HepG2 (cell line): ENCODE data around the gene CACNA2D3. TPM values are rescaled to one million over a fixed set of nuclear protein-coding genes. Genes with fewer than 3 reads are reported as not detected.

ENCODE experiments used
- ATAC-seq: fragments of 200-7000 bp; cut with Tn5 transposase; 3 replicates; pipeline ENCODE4 v1.9.1; 2020; ENCODE audit warnings: mild to moderate bottlenecking, moderate library complexity
- BruUV-seq: library from RNA; stranded (reverse); fragments of 400-500 nt; replicated peaks from 2 replicates; lab custom pipeline; 2021; lab: Mats Ljungman, UMichigan
- CTCF ChIA-PET: fragments of 300-600 bp; formaldehyde crosslinking; extraction: SDS; loops from one replicate; lab custom pipeline; 2021; ENCODE audit warnings: low total read pairs, inconsistent platforms, low intra/inter-chr PET ratio; lab: Yijun Ruan, JAX
- POLR2A ChIA-PET: fragments of 350-600 bp; sonication (Branson Sonifier 250); formaldehyde crosslinking; loops from one replicate; lab custom pipeline; 2020; ENCODE audit warnings: antibody characterized with exemption, inconsistent platforms; lab: Yijun Ruan, JAX
- DNase-seq: peaks from one replicate; pipeline ENCODE4 v3.0.0-alpha.2; 2015; ENCODE audit warnings: low spot score
- FAIRE-seq: peaks from 3 replicates; lab custom pipeline; 2011; peaks lifted over from hg19 to GRCh38; lab: Jason Lieb, UNC
- H2AFZ ChIP-seq: one replicate; pipeline ENCODE4 v1.6.1; 2011; ENCODE audit warnings: low read length, inconsistent platforms
- H3K27ac ChIP-seq: fragments of 300-600 bp; 3 replicates; pipeline ENCODE4 v1.8.0; 2011; ENCODE audit warnings: mixed run types, mild to moderate bottlenecking, mixed read lengths, low read length, inconsistent platforms; ENCODE audit not compliant: insufficient read depth; ENCODE audit errors: extremely low read length
- H3K27me3 ChIP-seq, 2 experiments: fragments of 200-600 bp in 1 of 2; 2 replicates in 1 of 2; 3 replicates in 1 of 2; pipeline versions ENCODE4 v1.6.0 to v1.8.0; 2011; ENCODE audit warnings: low read length in 2 of 2, mild to moderate bottlenecking in 2 of 2, moderate library complexity in 2 of 2, inconsistent platforms in 1 of 2; ENCODE audit not compliant: insufficient read depth in 2 of 2, control insufficient read depth in 1 of 2
- H3K36me3 ChIP-seq, 2 experiments: fragments of 200-600 bp in 1 of 2; replicated peaks in 1 of 2; 2 replicates in 1 of 2; 3 replicates in 1 of 2; pipeline versions ENCODE4 v1.5.1 to v1.8.0; 2011; ENCODE audit warnings: low read length in 2 of 2, inconsistent platforms in 1 of 2; ENCODE audit not compliant: insufficient read depth in 2 of 2, control insufficient read depth in 1 of 2
- H3K4me1 ChIP-seq: 2 replicates; pipeline ENCODE4 v1.5.1; 2012; ENCODE audit warnings: low read length, inconsistent platforms; ENCODE audit not compliant: insufficient read depth
- H3K4me2 ChIP-seq: 2 replicates; pipeline ENCODE4 v1.6.0; 2011; ENCODE audit warnings: low read depth, low read length, inconsistent platforms
- H3K4me3 ChIP-seq, 3 experiments: fragments of 200-600 bp in 1 of 3; sonication (generic), shearing (Covaris generic) in 1 of 3; replicated peaks in 1 of 3; 2 replicates each; pipeline ENCODE4 v1.5.1; 2011 to 2016; ENCODE audit warnings: low read length in 3 of 3, inconsistent platforms in 2 of 3, low read depth in 2 of 3, mild to moderate bottlenecking in 2 of 3, control low read depth in 1 of 3, mixed read lengths in 1 of 3; ENCODE audit not compliant: insufficient read depth in 1 of 3
- H3K79me2 ChIP-seq: one replicate; pipeline ENCODE4 v1.6.1; 2011; ENCODE audit warnings: low read length, inconsistent platforms; ENCODE audit not compliant: insufficient read depth
- H3K9ac ChIP-seq: 2 replicates; pipeline ENCODE4 v1.6.0; 2011; ENCODE audit warnings: mild to moderate bottlenecking, low read depth, low read length, inconsistent platforms; ENCODE audit not compliant: insufficient read depth
- H3K9me3 ChIP-seq: 2 replicates; pipeline ENCODE4 v1.5.1; 2012; ENCODE audit warnings: mild to moderate bottlenecking, low read length
- H4K20me1 ChIP-seq: 2 replicates; pipeline ENCODE4 v1.6.0; 2011; ENCODE audit warnings: inconsistent platforms, mild to moderate bottlenecking, low read length, moderate library complexity; ENCODE audit not compliant: insufficient read depth
- E2F5 ChIP-seq: sonication (generic); formaldehyde crosslinking; conservative IDR thresholded peaks from 2 replicates; pipeline ENCODE4 v1.4.0; 2020; ENCODE audit warnings: missing genetic modification reagents
- MNT ChIP-seq: fragments of 450-650 bp; IDR thresholded peaks from 2 replicates; pipeline ENCODE4 v1.6.1; 2016
- PAXIP1 ChIP-seq: sonication (generic); formaldehyde crosslinking; conservative IDR thresholded peaks from 2 replicates; pipeline ENCODE4 v1.4.0; 2020; ENCODE audit warnings: mild to moderate bottlenecking, missing genetic modification reagents, moderate library complexity
- ZBTB14 ChIP-seq: sonication (generic); formaldehyde crosslinking; IDR thresholded peaks from 2 replicates; pipeline ENCODE4 v1.4.0; 2020; ENCODE audit warnings: missing genetic modification reagents
- ZNF3 ChIP-seq: IDR thresholded peaks from 2 replicates; pipeline ENCODE4 v1.7.0; 2017; ENCODE audit warnings: inconsistent platforms
- ZNF33A ChIP-seq: sonication (generic); formaldehyde crosslinking; IDR thresholded peaks from 2 replicates; pipeline ENCODE4 v1.5.1; 2020; ENCODE audit warnings: missing genetic modification reagents, mild to moderate bottlenecking, moderate library complexity, borderline replicate concordance
- ZNF646 ChIP-seq: sonication (generic); formaldehyde crosslinking; IDR thresholded peaks from 2 replicates; pipeline ENCODE4 v1.9.0; 2021; ENCODE audit warnings: mild to moderate bottlenecking, missing genetic modification reagents
- WGBS: methylation state at CpG from one replicate; pipeline ENCODE4 v1.1.6; 2017; ENCODE audit warnings: low lambda C conversion rate; 5-methylcytosine and 5-hydroxymethylcytosine counted together
- in situ Hi-C: cut with HindIII; loops from 2 replicates; pipeline ENCODE4 v1.10.0; 2017; ENCODE audit warnings: low pct_unique_long_range_greater_than_20kb; ENCODE audit not compliant: extremely low pct_ligation_motif_present
- intact Hi-C: fragments of 100-400 bp; cut with micrococcal nuclease; formaldehyde crosslinking; loops from one replicate; pipeline ENCODE4 v1.10.0; 2022; ENCODE audit not compliant: unreplicated experiment
- polyA plus RNA-seq, 8 experiments: library from polyadenylated mRNA; depleted of rRNA in 3 of 8; stranded (reverse) in 7 of 8; unstranded in 1 of 8; fragments of >200 nt; fragmentation: Illumina TruSeq in 4 of 8; extraction: Trizol in 4 of 8; gene quantifications; 2 replicates each; pipeline versions ENCODE4 v1.2.1 to v1.2.3, GENCODE V29; 2011 to 2016; ENCODE audit warnings: low read depth in 4 of 8, missing spikeins in 1 of 8, mixed read lengths in 1 of 8; ENCODE audit not compliant: insufficient read depth in 1 of 8
- total RNA-seq, 5 experiments: library from RNA; depleted of rRNA; stranded (reverse); fragments of >200 nt; fragmentation: Illumina TruSeq; extraction: Trizol; gene quantifications; 2 replicates each; pipeline ENCODE4 v1.2.3, GENCODE V29; 2016; ENCODE audit warnings: low read depth in 1 of 5

The CACNA2D3 gene
- total and polyA plus RNA-seq, 2 of the 13 experiments (the other 11 are each of a cell fraction or from before 2014, with no cell fraction given) = not detected

GRCh38 chr3:54714035-54714434, 591.7 kb downstream of the CACNA2D3 start (continued):
- TF ChIP-seq PAXIP1 = no peak
- TF ChIP-seq ZBTB14 = no peak
- TF ChIP-seq ZNF33A (CRISPR knock-in tag) = no peak
- no peak for TF ChIP-seq ZNF3
- TF ChIP-seq, all 625 proteins: peak for 0

- Histone ChIP-seq H3K36me3 (no peaks in the 10 kb centered on the region), H3K4me1 (no peaks in the 10 kb centered on the region), H3K79me2 (no peaks in the 10 kb centered on the region), H3K4me3 (no peak overlapping the region), H2AFZ (no peak overlapping the region), H3K27ac (no peak overlapping the region), H4K20me1 (no peaks in the 10 kb centered on the region), H3K27me3 (no peaks in the 10 kb centered on the region), H3K9me3 (no peaks in the 10 kb centered on the region), H3K9ac (no peak overlapping the region), H3K4me2 (no peak overlapping the region)
- TF ChIP-seq ZNF646 = peak; percentile 35; the same call in 1 of the 2 replicates
- no peak for TF ChIP-seq E2F5 (CRISPR knock-in tag)
- peak; percentile 4; the same call in 1 of the 2 replicates for TF ChIP-seq MNT
- 68% methylated on average over 18 of the region's 18 CpGs for WGBS
- in situ Hi-C loops = no loop called here
- FAIRE-seq = no peak
- intact Hi-C loops = no loop called here
- ChIA-PET POLR2A (no interaction called here), CTCF (no interaction called here)
- BruUV-seq = no TSS peak
- ATAC-seq = no peak
- no peak for DNase-seq
Observed at GRCh38 chr3:54717506-54717905, 595.2 kb downstream of the CACNA2D3 start.
